ENCODE measurements around the gene CCND1.

CCND1 gene

DNA sequence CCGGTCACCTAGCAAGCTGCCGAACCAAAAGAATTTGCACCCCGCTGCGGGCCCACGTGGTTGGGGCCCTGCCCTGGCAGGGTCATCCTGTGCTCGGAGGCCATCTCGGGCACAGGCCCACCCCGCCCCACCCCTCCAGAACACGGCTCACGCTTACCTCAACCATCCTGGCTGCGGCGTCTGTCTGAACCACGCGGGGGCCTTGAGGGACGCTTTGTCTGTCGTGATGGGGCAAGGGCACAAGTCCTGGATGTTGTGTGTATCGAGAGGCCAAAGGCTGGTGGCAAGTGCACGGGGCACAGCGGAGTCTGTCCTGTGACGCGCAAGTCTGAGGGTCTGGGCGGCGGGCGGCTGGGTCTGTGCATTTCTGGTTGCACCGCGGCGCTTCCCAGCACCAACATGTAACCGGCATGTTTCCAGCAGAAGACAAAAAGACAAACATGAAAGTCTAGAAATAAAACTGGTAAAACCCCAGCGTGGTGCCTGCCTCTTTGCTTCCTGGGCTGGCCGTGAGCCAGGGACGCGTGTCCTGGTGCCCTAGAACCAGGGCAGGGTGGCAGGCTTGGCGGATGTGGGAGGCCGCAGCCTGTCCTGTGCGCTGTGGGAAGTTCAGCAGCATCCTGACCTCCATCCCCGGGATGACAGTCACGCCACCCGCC lies 13.2 kb downstream of the CCND1 start:
- H4K91ac ChIP-seq (ENCODE audit: low read depth, low read length) = no peak overlapping the region
- no CpG with 5 or more reads among the region's 38 CpGs for WGBS (ENCODE audit: extremely low coverage, insufficient coverage, insufficient read length)

DNA sequence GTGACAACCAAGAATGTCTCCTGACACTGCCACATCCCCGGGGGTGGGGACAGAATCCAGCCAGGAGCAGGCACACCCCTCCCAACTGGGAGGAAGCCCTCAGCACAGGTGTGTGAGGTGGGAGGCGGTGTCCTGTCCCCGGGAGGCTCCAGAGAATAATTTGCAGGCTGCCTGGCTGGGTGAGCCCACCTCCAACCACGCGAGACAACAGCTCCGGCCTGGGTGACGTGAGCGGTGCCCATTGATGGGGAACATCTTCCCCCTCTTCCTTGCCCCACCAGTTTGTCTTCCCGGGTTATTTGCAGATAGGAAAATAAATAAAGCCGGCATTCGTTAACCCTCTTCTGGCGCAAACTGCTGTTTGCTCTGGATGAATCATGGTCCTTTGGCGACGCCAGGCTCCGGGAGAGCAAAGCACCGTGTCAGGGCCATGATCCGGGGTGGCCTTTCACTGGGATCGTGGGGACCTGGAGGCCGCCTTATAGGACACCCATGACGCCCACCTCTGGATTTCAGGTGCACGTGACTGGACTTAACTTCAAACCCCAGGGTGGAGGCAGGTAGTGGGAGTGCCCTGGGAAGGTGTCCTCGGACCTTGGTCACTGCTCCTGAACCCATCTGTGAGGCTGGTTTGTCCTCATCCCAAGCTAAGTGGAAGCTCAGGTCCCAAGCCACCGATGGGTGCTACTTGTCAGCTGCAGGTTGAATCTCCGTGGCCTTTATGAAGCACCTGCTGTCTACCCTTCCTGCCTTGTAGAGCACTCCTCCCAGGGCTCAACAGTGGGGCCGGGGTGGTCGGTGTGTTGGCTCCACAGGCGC lies 13.9 kb downstream of the CCND1 start:
- no peaks in the 10 kb centered on the region for H3K27me3 ChIP-seq (ENCODE audit: insufficient read depth, low read length)
- no peak overlapping the region for H4K8ac ChIP-seq (ENCODE audit: low read depth, low read length)
- no peak overlapping the region for H2AK5ac ChIP-seq (ENCODE audit: low read length)
- no peak for DNase-seq
- H3K4me1 ChIP-seq (ENCODE audit: control insufficient read depth in 1 of 2, insufficient read depth in 2 of 2, low read length in 2 of 2) = peaks cover 14% of the 10 kb centered on the region in 2 experiments
- H2BK5ac ChIP-seq (ENCODE audit: low read depth, low read length, poor library complexity) = no peak overlapping the region
- H2AFZ ChIP-seq (ENCODE audit: insufficient read depth, low read length, poor library complexity) = no peak overlapping the region
- H3K27ac ChIP-seq (ENCODE audit: low read depth, low read length) = no peak overlapping the region
- peaks cover 15 to 17% of the 10 kb centered on the region in 2 experiments for H3K36me3 ChIP-seq (ENCODE audit: control insufficient read depth in 1 of 2, insufficient read depth in 2 of 2, low read length in 2 of 2)
- H3K79me1 ChIP-seq (ENCODE audit: low read length) = peaks cover 5% of the 10 kb centered on the region
- H3K4me2 ChIP-seq (ENCODE audit: low read length) = no peak overlapping the region
- H3K9me3 ChIP-seq (ENCODE audit: insufficient read depth, low read depth, low read length) = peaks cover 3% of the 10 kb centered on the region
- H2BK120ac ChIP-seq (ENCODE audit: insufficient read depth, low read length, poor library complexity) = no peak overlapping the region
- H3K23ac ChIP-seq (ENCODE audit: low read length) = no peak overlapping the region
- no peaks in the 10 kb centered on the region for H3K79me2 ChIP-seq (ENCODE audit: control insufficient read depth, insufficient read depth, low read length, poor library complexity)
- no peak overlapping the region for H4K91ac ChIP-seq (ENCODE audit: low read depth, low read length)
- no peak overlapping the region for H3K18ac ChIP-seq (ENCODE audit: low read length)
- no peak overlapping the region for H3K9ac ChIP-seq (ENCODE audit: low read length)
- H4K12ac ChIP-seq (ENCODE audit: low read depth, low read length) = no peak overlapping the region
- no peak overlapping the region for H3K4ac ChIP-seq (ENCODE audit: low read depth, low read length)
- WGBS (ENCODE audit: extremely low coverage, insufficient coverage, insufficient read length) = no CpG with 5 or more reads among the region's 27 CpGs
- H3K4me3 ChIP-seq (ENCODE audit: low read depth, low read length) = no peak overlapping the region
- H2BK12ac ChIP-seq (ENCODE audit: low read length) = no peak overlapping the region
- no peak overlapping the region for H3K14ac ChIP-seq (ENCODE audit: low read length)

More for the DNA sequence above, 13.2 kb downstream of the CCND1 start:
- Histone ChIP-seq H2AFZ (ENCODE audit: insufficient read depth, low read length, poor library complexity) (no peak overlapping the region), H2AK5ac (ENCODE audit: low read length) (no peak overlapping the region), H2BK5ac (ENCODE audit: low read depth, low read length, poor library complexity) (no peak overlapping the region), H3K4me1 (ENCODE audit: control insufficient read depth in 1 of 2, insufficient read depth in 2 of 2, low read length in 2 of 2) (peaks cover 14% of the 10 kb centered on the region in 2 experiments), H4K12ac (ENCODE audit: low read depth, low read length) (no peak overlapping the region), H4K8ac (ENCODE audit: low read depth, low read length) (no peak overlapping the region), H3K4ac (ENCODE audit: low read depth, low read length) (no peak overlapping the region), H3K23ac (ENCODE audit: low read length) (no peak overlapping the region), H2BK120ac (ENCODE audit: insufficient read depth, low read length, poor library complexity) (no peak overlapping the region), H3K79me1 (ENCODE audit: low read length) (peaks cover 5% of the 10 kb centered on the region), H2BK12ac (ENCODE audit: low read length) (no peak overlapping the region), H3K4me3 (ENCODE audit: low read depth, low read length) (no peak overlapping the region), H3K27me3 (ENCODE audit: insufficient read depth, low read length) (no peaks in the 10 kb centered on the region), H3K9ac (ENCODE audit: low read length) (no peak overlapping the region), H3K14ac (ENCODE audit: low read length) (no peak overlapping the region), H3K9me3 (ENCODE audit: insufficient read depth, low read depth, low read length) (no peaks in the 10 kb centered on the region), H3K36me3 (ENCODE audit: control insufficient read depth in 1 of 2, insufficient read depth in 2 of 2, low read length in 2 of 2) (peaks cover 21 to 23% of the 10 kb centered on the region in 2 experiments), H3K79me2 (ENCODE audit: control insufficient read depth, insufficient read depth, low read length, poor library complexity) (no peaks in the 10 kb centered on the region), H3K27ac (ENCODE audit: low read depth, low read length) (no peak overlapping the region), H3K18ac (ENCODE audit: low read length) (no peak overlapping the region), H3K4me2 (ENCODE audit: low read length) (no peak overlapping the region)
- DNase-seq = no peak

DNA sequence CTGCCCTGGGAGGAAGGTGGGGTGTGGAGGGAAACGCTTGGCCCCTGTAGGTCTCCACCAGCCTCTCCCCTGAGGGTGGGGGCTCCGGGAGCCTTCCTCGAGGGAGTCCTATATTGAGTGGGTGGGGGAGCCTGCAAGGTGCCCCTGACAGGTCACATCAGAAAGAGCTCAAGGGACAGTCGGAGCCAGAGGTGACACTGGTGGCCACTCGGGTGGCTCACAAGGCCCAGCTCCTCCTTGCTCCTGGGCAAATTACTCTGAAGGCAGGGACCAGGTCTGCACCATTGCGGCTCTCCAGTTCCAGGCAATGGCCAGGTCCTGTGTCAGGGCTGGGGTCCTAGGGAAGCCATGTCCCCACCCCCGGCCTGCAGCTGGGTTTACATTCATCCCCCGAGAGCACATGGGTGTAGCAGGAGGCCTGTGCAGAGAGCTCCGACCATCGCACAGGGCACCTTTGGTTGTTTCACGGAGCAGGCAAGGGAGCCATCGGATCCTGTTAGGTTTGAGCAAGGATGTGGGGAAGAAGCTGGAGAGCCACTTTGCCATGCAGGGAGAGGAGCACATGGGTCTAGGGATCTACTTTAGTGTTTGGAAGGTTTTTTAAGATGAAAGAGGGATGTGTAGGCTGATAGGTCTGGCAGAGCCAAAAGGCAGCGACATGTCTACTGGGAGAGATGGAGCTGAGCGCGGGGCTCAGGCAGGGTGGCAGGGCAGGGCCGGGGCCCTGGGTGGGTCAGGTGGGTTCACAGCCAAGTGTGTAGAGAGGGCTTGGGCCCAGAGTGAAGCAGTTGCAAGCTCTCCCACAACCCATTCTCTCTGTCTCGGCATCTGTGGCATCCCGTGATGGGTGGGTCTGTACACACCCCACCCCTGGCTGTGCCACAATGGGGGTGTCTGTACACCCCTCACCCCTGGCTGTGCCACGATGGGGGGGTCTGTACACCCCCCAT lies 14.8 kb downstream of the CCND1 start:
- H2BK120ac ChIP-seq (ENCODE audit: insufficient read depth, low read length, poor library complexity) = no peak overlapping the region
- H3K9ac ChIP-seq (ENCODE audit: low read length) = no peak overlapping the region
- H3K79me2 ChIP-seq (ENCODE audit: control insufficient read depth, insufficient read depth, low read length, poor library complexity) = no peaks in the 10 kb centered on the region
- no peak overlapping the region for H3K27ac ChIP-seq (ENCODE audit: low read depth, low read length)
- H2BK5ac ChIP-seq (ENCODE audit: low read depth, low read length, poor library complexity) = no peak overlapping the region
- H3K4me3 ChIP-seq (ENCODE audit: low read depth, low read length) = no peak overlapping the region
- H3K79me1 ChIP-seq (ENCODE audit: low read length) = peaks cover 5% of the 10 kb centered on the region
- no peak overlapping the region for H3K4me2 ChIP-seq (ENCODE audit: low read length)
- H3K4me1 ChIP-seq (ENCODE audit: control insufficient read depth in 1 of 2, insufficient read depth in 2 of 2, low read length in 2 of 2) = peaks cover 14% of the 10 kb centered on the region in 2 experiments
- H3K36me3 ChIP-seq (ENCODE audit: control insufficient read depth in 1 of 2, insufficient read depth in 2 of 2, low read length in 2 of 2) = peaks cover 10% of the 10 kb centered on the region in 2 experiments
- H2BK12ac ChIP-seq (ENCODE audit: low read length) = no peak overlapping the region
- H3K27me3 ChIP-seq (ENCODE audit: insufficient read depth, low read length) = no peaks in the 10 kb centered on the region
- H2AK5ac ChIP-seq (ENCODE audit: low read length) = no peak overlapping the region
- no peak overlapping the region for H3K23ac ChIP-seq (ENCODE audit: low read length)
- no peak overlapping the region for H4K91ac ChIP-seq (ENCODE audit: low read depth, low read length)
- H3K14ac ChIP-seq (ENCODE audit: low read length) = no peak overlapping the region
- H2AFZ ChIP-seq (ENCODE audit: insufficient read depth, low read length, poor library complexity) = no peak overlapping the region
- H4K12ac ChIP-seq (ENCODE audit: low read depth, low read length) = no peak overlapping the region
- no peak overlapping the region for H3K18ac ChIP-seq (ENCODE audit: low read length)
- WGBS (ENCODE audit: extremely low coverage, insufficient coverage, insufficient read length) = no CpG with 5 or more reads among the region's 19 CpGs
- no peak overlapping the region for H4K8ac ChIP-seq (ENCODE audit: low read depth, low read length)
- DNase-seq = no peak
- peaks cover 3% of the 10 kb centered on the region for H3K9me3 ChIP-seq (ENCODE audit: insufficient read depth, low read depth, low read length)
- no peak overlapping the region for H3K4ac ChIP-seq (ENCODE audit: low read depth, low read length)
